ENCODE measurements around the gene NBPF1.
"Not testable (repeated sequence)": the region's sequence is repeated elsewhere in the genome, so short reads cannot be mapped to it uniquely, and the experiment has no call there.

Gene NBPF1

GRCh38 chr1:16644193-16644481, 30.8 kb upstream of the NBPF1 start:
- no peak for TF ChIP-seq CTCF (conservative IDR thresholded peaks at IDR 0.05; ENCODE audit: control insufficient read depth, insufficient read depth, low read depth, low read length)

GRCh38 chr1:16643476-16644192, 30.3 kb upstream of the NBPF1 start:
- DNase-seq (ENCODE audit: low read depth): not testable (repeated sequence)

More at GRCh38 chr1:16644193-16644481, 30.8 kb upstream of the NBPF1 start:
- no peak for DNase-seq (ENCODE audit: low read depth)
- peak overlapping the region; percentile 83 for H3K4me3 ChIP-seq (ENCODE audit: control insufficient read depth, low read depth, low read length)

GRCh38 chr1:16643001-16643411, 29.6 kb upstream of the NBPF1 start:
- DNase-seq (ENCODE audit: low read depth): not testable (repeated sequence)
- H3K4me3 ChIP-seq (ENCODE audit: control insufficient read depth, low read depth, low read length): peak overlapping the region; percentile 4

More at GRCh38 chr1:16643476-16644192, 30.3 kb upstream of the NBPF1 start:
- peak overlapping the region; percentile 83 for H3K4me3 ChIP-seq (ENCODE audit: control insufficient read depth, low read depth, low read length)

DNA sequence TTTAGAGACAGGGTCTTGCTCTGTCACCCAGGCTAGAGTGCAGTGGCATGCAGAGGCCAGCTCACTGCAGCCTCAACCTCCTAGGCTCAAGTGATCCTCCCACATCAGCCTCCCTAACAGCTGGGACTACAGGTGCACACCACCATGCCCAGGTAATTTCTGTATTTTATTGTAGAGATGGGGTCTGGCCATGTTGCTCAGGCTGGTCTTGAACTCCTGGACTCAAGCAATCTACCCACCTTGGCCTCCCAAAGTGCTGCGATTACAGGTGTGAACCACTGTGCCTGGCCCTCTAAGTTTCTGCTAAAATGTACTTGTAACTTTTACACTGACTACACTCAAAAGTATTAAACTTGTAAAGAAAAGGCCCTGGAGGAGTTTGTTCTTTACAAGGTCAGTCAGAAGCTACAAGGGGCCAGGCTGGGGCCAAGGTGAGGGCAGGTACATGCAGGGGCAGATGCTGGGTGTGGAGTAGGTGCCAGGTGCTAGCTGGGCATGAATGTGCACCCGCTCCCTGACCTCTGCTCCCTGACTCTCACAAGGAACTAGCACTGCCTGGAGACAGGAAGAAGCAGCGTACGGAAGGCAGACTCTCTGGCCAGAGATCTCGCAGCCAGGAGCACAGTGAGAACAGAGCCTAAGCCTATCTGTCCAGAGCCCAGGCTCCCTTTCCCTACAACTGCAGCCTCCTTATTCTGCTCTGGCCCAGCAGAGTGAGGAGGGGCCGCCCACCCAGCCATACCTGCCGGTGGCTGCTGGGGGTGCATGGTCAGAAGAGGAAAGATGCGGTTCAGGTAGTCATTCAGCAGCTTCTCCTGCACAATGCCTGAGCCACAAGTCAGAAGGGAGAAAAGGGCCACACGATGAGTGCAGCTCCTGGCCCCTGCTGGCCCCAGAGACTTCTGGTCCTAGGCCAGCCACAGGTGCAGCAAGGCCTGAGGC, 28.9 kb upstream of the NBPF1 start:
- H3K4me3 ChIP-seq (ENCODE audit: control insufficient read depth, low read depth, low read length); DNase-seq (ENCODE audit: low read depth): not testable (repeated sequence)

GRCh38 chr1:16641159-16641975, 28.0 kb upstream of the NBPF1 start:
- not testable (repeated sequence) for DNase-seq (ENCODE audit: low read depth); H3K4me3 ChIP-seq (ENCODE audit: control insufficient read depth, low read depth, low read length)

- not testable (repeated sequence) for DNase-seq (ENCODE audit: low read depth); H3K4me3 ChIP-seq (ENCODE audit: control insufficient read depth, low read depth, low read length)
Measured at GRCh38 chr1:16639091-16640031, 26.0 kb upstream of the NBPF1 start.

DNA sequence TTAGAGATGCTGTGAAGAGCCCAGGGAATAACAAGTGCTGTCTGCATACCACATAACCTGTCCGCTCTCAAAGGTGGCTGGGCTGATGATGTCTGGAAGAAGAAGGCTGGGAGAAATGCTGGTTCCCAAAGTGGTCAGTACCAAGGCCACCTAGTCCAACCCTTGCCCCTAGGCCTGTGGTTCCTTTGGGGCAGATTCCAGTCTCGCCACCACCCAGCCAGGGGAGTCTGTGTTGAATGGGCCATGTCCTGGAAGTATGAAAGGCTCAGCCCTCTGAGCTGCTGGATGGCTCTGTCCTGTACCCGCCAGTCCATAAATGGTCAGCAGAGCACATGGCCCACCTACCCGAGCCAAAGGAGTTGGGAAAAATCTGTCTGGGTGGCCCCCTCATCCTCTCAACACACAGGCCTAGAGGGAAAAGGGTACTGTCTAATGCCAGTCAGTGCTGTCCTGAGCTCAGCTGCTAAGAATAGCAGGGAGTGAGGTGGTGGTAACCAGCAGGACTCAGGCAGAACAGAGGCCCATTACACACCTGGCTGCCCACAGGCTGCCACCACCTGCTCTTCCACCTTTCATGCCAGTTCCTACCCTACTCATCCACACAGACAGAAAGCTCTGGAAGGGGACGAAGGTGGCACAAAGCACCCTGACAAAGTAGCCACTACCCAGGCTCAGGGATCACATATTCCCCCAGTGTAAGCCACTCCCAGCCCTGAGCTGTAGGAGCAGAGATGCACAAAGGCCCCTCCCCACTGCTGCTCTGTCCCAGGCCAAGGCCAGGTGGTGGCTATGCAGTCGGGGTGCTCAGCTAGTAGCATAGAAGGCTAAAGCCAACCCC, 24.8 kb upstream of the NBPF1 start:
- not testable (repeated sequence) for DNase-seq (ENCODE audit: low read depth); H3K4me3 ChIP-seq (ENCODE audit: control insufficient read depth, low read depth, low read length)

DNA sequence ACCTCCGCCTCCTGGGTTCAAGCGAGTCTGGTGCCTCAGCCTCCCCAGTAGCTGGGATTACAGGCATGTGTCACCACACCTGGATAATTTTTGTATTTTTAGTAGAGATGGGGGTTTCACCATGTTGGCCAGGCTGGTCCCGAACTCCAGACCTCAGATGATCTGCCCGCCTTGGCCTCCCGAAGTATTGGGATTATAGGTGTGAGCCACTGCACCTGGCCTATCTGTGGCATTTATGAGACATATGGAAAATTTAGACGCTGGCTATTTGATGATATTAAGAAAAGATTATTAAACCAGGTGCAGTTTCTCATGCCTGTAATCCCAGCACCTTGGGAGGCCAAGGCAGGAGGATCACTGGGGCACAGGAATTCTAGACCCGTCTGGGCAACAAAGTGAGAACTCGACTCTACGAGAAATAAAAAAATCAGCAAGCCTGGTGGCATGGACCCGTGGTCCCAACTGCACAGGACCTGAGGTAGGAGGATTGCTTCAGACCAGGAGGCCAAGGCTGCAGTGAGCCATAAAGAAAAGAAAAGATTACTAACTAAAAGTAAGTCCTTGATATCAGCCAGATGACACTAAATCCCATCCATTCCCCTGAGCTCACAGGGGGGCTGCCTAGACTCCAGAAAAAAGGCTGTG, 23.3 kb upstream of the NBPF1 start:
- DNase-seq (ENCODE audit: low read depth); H3K4me3 ChIP-seq (ENCODE audit: control insufficient read depth, low read depth, low read length): not testable (repeated sequence)

- H3K4me3 ChIP-seq (ENCODE audit: control insufficient read depth, low read depth, low read length); DNase-seq (ENCODE audit: low read depth): not testable (repeated sequence)
Measured at GRCh38 chr1:16635959-16636358, 22.6 kb upstream of the NBPF1 start.

DNA sequence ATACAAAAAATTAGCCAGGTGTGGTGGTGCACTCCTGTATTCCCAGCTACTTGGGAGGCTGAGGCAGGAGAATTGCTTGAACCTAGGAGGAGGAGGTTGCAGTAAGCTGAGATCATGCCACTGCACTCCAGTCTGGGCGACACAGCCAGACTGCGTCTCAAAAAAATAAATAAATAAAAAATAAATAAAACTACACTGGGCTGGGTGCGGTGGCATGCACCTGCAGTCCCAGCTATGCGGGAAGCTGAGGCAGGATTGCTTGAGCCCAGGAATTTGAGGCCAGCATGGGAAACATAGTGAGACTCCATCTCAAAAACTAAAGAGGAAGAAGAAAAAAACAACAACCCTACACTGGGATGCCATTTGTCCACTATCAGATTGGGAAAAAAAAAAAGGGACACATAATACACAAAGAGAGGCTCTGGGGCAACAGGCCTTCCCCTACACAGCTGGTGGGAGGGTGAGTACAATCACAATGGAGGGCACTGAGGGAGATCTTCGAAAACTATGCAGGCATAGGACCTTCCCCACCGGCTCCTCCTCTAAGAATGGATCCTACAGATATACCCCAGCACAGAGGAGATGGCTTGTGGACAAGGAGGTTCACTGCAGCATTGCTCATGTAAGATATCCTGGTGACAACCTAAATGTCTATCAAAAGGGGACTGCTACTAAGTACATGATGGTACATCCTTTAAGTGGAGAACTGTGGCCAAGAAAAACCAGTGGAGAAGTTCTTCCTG, 20.3 kb upstream of the NBPF1 start:
- H3K4me3 ChIP-seq (ENCODE audit: control insufficient read depth, low read depth, low read length); DNase-seq (ENCODE audit: low read depth): not testable (repeated sequence)

DNA sequence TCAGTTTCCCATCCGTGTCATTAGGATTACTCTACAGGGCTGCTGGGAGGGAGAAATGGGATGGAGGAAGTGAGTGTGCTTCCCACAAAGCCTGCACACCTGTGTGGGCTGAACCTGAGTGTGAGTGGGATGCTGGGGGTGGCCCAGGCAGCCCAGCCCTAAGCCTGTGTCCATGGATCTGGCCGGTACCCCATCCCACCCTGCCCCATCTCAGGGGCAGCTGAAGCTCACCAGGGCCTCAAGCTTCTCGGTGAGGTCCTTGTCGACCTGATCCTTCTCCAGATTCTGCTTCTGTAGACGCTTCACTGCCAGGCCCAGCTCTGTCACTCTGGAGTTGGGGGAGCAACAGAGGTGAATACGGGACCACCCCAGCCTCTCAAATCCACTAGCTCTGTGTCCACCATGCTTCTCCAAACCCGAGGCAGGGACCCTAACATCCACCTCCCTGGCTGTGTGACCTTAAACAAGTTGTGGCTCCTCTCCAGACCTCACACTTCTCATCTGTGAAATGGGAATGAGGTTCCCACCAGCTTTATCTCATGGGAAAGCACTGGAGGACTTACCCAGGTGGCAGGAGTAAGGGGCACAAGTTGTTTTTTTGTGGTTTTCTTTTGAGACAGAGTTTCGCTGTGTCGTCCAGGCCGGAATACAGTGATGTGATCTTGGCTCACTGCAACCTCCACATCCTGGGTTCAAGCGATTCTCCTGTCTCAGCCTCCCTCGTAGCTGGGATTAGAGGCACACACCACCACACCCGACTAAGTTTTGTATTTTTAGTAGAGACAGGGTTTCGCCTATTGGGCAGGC, 18.9 kb upstream of the NBPF1 start:
- DNase-seq (ENCODE audit: low read depth); H3K4me3 ChIP-seq (ENCODE audit: control insufficient read depth, low read depth, low read length): not testable (repeated sequence)

Data from fibroblast of mammary gland (primary cell).